GM19023 (cell line): ENCODE measurements around the gene PCSK7.

Experiments used
- ATAC-seq: cut with Tn5 transposase; IDR thresholded peaks from one replicate; pipeline ENCODE4 v1.9.1; 2021; ENCODE audit warnings: mild to moderate bottlenecking, moderate library complexity; ENCODE audit not compliant: unreplicated experiment

PCSK7 gene

GRCh38 chr11:117170210-117170609, 61.7 kb downstream of the PCSK7 start:
- ATAC-seq: no peak

GRCh38 chr11:117169736-117170135, 62.1 kb downstream of the PCSK7 start:
- ATAC-seq: no peak

- ATAC-seq: no peak
These were observed 65.4 kb downstream of the PCSK7 start for GRCh38 chr11:117166491-117166890.

DNA sequence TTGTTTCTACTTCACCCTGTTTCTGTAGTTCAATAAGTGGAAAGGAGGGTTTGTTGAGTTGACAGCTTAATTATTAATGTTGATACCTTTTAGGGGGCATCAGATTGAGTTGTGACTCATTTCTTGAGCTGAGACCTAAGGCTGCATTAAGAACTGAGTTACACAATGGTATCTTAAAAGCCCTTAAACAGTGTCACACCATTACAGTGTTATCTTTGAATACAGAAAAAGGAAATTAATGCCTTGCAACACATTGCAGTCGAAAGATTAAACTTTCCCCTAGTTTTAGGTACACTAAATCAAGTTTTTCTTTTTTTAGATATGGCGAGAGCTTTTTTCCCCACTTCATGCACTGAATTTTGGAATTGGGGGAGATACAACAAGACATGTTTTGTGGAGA, 71.0 kb downstream of the PCSK7 start:
- no peak for ATAC-seq

- ATAC-seq: no peak
These were observed 72.0 kb downstream of the PCSK7 start for GRCh38 chr11:117159892-117160291.

GRCh38 chr11:117157507-117157906, 74.4 kb downstream of the PCSK7 start:
- no peak for ATAC-seq

GRCh38 chr11:117154468-117154867, 77.4 kb downstream of the PCSK7 start:
- no peak for ATAC-seq
